Liver (tissue), 9 donors: ENCODE data around the gene MPPED2. TPM values are rescaled to one million over a fixed set of nuclear protein-coding genes. Genes with fewer than 3 reads are reported as not detected.

Experiments used
- DNase-seq: peaks from one replicate; pipeline ENCODE4 v3.0.0-alpha.2; 2017; ENCODE audit warnings: low spot score
- H3K27ac ChIP-seq, 2 donors: one replicate each; pipeline ENCODE4 v1.7.0; 2013; ENCODE audit warnings: inconsistent platforms in 2 of 2, low read length in 2 of 2, control low read depth in 1 of 2, low read depth in 1 of 2, mild to moderate bottlenecking in 1 of 2
- H3K27me3 ChIP-seq, 4 donors: one replicate each; pipeline versions ENCODE4 v1.6.1 to v1.7.0; 2013; ENCODE audit warnings: low read length in 3 of 4, inconsistent platforms in 1 of 4, mild to moderate bottlenecking in 1 of 4, moderate library complexity in 1 of 4; ENCODE audit not compliant: control insufficient read depth in 4 of 4, insufficient read depth in 4 of 4
- H3K36me3 ChIP-seq, 4 donors: one replicate each; pipeline versions ENCODE4 v1.6.1 to v1.7.0; 2013; ENCODE audit warnings: low read length in 3 of 4, mild to moderate bottlenecking in 3 of 4, low read depth in 1 of 4, moderate library complexity in 1 of 4; ENCODE audit not compliant: control insufficient read depth in 4 of 4, insufficient read depth in 3 of 4
- H3K4me1 ChIP-seq, 4 donors: one replicate each; pipeline versions ENCODE4 v1.6.1 to v1.7.0; 2013; ENCODE audit warnings: low read length in 3 of 4, mild to moderate bottlenecking in 3 of 4, moderate library complexity in 1 of 4; ENCODE audit not compliant: control insufficient read depth in 4 of 4, insufficient read depth in 4 of 4
- H3K4me3 ChIP-seq, 3 donors: one replicate each; pipeline versions ENCODE4 v1.6.1 to v1.7.0; 2013; ENCODE audit warnings: low read length in 3 of 3, control low read depth in 1 of 3, low read depth in 1 of 3, mild to moderate bottlenecking in 1 of 3
- H3K9ac ChIP-seq, 2 donors: one replicate each; pipeline ENCODE4 v1.7.0; 2013; ENCODE audit warnings: low read length in 2 of 2, mild to moderate bottlenecking in 2 of 2, moderate library complexity in 2 of 2, control low read depth in 1 of 2, low read depth in 1 of 2
- H3K9me3 ChIP-seq, 4 donors: one replicate each; pipeline versions ENCODE4 v1.6.1 to v1.7.0; 2013; ENCODE audit warnings: low read length in 3 of 4; ENCODE audit not compliant: control insufficient read depth in 4 of 4
- ATF3 ChIP-seq: IDR thresholded peaks from 2 replicates; pipeline ENCODE4 v1.6.1; 2016; ENCODE audit warnings: antibody characterized with exemption
- EGR1 ChIP-seq, 2 donors: IDR thresholded peaks; 2 replicates each; pipeline ENCODE4 v1.6.1; 2016 to 2018; ENCODE audit warnings: antibody characterized with exemption in 2 of 2, low read depth in 2 of 2
- FOXA1 ChIP-seq: IDR thresholded peaks from 2 replicates; pipeline ENCODE4 v1.6.1; 2016; ENCODE audit warnings: antibody characterized with exemption
- FOXA2 ChIP-seq: IDR thresholded peaks from 2 replicates; pipeline ENCODE4 v1.6.1; 2016; ENCODE audit warnings: antibody characterized with exemption
- GABPA ChIP-seq, 2 donors: IDR thresholded peaks in 1 of 2; conservative IDR thresholded peaks in 1 of 2; 2 replicates each; pipeline ENCODE4 v1.6.1; 2016; ENCODE audit warnings: antibody characterized with exemption in 2 of 2, mild to moderate bottlenecking in 1 of 2, moderate library complexity in 1 of 2
- HNF4A ChIP-seq, 2 donors: conservative IDR thresholded peaks; 2 replicates each; pipeline ENCODE4 v1.6.1; 2016; ENCODE audit warnings: antibody characterized with exemption in 2 of 2, mild to moderate bottlenecking in 2 of 2
- HNF4G ChIP-seq: IDR thresholded peaks from 2 replicates; pipeline ENCODE4 v1.6.1; 2016; ENCODE audit warnings: antibody characterized with exemption
- JUND ChIP-seq, 2 donors: IDR thresholded peaks; 2 replicates each; pipeline ENCODE4 v1.6.1; 2016; ENCODE audit warnings: antibody characterized with exemption in 2 of 2
- RAD21 ChIP-seq, 2 donors: IDR thresholded peaks; 2 replicates each; pipeline ENCODE4 v1.6.1; 2016; ENCODE audit warnings: antibody characterized with exemption in 2 of 2, mild to moderate bottlenecking in 2 of 2
- REST ChIP-seq: IDR thresholded peaks from 2 replicates; pipeline ENCODE4 v1.6.1; 2016; ENCODE audit warnings: antibody characterized with exemption, mild to moderate bottlenecking
- RXRA ChIP-seq, 2 donors: IDR thresholded peaks; 2 replicates each; pipeline ENCODE4 v1.6.1; 2017 to 2018; ENCODE audit warnings: antibody characterized with exemption in 2 of 2, mild to moderate bottlenecking in 1 of 2
- SP1 ChIP-seq: IDR thresholded peaks from 2 replicates; pipeline ENCODE4 v1.6.1; 2018; ENCODE audit warnings: antibody characterized with exemption, mild to moderate bottlenecking
- TAF1 ChIP-seq: conservative IDR thresholded peaks from 2 replicates; pipeline ENCODE4 v1.6.1; 2016; ENCODE audit warnings: antibody characterized with exemption, mild to moderate bottlenecking
- WGBS: extraction: QIAGEN DNeasy Blood & Tissue Kit; methylation state at CpG from one replicate; pipeline ENCODE4 v1.1.7; 2013; 5-methylcytosine and 5-hydroxymethylcytosine counted together
- polyA plus RNA-seq, 2 donors: library from polyadenylated mRNA; stranded (reverse) in 1 of 2; unstranded in 1 of 2; fragments of 200-250 nt in 1 of 2; fragments of >200 nt in 1 of 2; fragmentation: Nextera tagmentation in 1 of 2; extraction: Ambion mirVana in 1 of 2; gene quantifications; one replicate each; pipeline versions ENCODE4 v1.2.1 to v1.2.3, GENCODE V29; 2013 to 2015
- total RNA-seq, 2 donors: library from RNA; depleted of rRNA; stranded (reverse); fragments of >200 nt; gene quantifications; one replicate each; pipeline ENCODE4 v1.2.3, GENCODE V29; 2014
- TF ChIP-seq, protein P1 (sequence below): IDR thresholded peaks from 2 replicates; pipeline ENCODE4 v1.6.1; 2016; ENCODE audit warnings: antibody characterized with exemption
- donor health status: healthy.
- donor health status: healthy.
- donor health status: healthy.
- donor health status: healthy.
- donor health status: healthy.

The MPPED2 gene
- total and polyA plus RNA-seq, 4 donors, result 0.22 to 1.6 (median 0.47) TPM

DNA sequence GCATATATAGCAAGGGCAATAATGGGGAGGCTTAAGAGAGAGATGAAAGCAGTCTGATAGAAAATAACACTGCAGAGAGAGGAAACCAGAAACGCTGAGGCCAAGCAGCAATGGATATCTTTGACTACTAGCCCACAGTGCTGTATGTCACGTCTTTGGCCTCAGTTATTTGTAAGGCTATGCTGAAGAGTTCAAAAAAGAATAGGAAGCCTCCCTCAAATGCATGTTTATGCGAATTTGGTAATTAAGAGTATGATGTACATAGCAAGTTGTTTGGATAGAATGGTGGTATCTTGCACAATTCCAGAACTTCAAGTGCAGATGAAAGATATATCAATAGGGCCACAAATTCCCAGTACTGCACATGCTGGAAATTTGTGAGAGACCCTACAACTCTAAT lies 89.2 kb downstream of the MPPED2 start:
- Histone ChIP-seq H3K9ac (no peak overlapping the region), H3K9me3 (no peaks in the 10 kb centered on the region), H3K27ac (no peak overlapping the region), H3K27me3 (no peaks in the 10 kb centered on the region), H3K4me3 (no peak overlapping the region), H3K36me3 (no peaks in the 10 kb centered on the region), H3K4me1 (no peaks in the 10 kb centered on the region)
- no peak for DNase-seq
- 90% methylated on average over 3 of the region's 3 CpGs for WGBS
- TF ChIP-seq SP1 (no peak), REST (no peak), FOXA1 (no peak), RXRA (IDR thresholded peaks at IDR 0.05) (no peak), ATF3 (no peak), GABPA (IDR thresholded peaks at IDR 0.05 in 1 of 2, conservative IDR thresholded peaks at IDR 0.05 in 1 of 2) (no peak), JUND (IDR thresholded peaks at IDR 0.05) (no peak), HNF4A (conservative IDR thresholded peaks at IDR 0.05) (no peak), RAD21 (IDR thresholded peaks at IDR 0.05) (no peak), EGR1 (IDR thresholded peaks at IDR 0.05; ENCODE audit: low read depth in 2 of 2) (no peak), TAF1 (no peak)

DNA sequence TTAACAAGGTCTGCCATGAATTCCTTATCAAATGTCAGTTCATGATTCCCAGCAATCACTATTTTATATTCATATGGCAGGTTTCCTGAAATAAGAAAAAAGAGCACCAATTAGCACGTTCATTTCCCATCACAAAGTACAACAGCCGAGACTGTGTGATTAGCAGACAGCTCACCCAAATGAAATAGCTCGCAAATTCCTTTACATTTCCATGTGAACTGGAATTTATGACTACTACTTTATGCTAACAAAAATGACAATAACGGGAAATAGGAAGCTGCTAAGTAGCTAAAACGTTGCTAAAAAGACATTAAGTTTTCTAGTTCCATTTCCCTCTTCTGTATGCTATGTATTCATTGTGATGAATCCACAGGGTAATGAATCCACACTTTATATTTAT lies 90.7 kb downstream of the MPPED2 start:
- H3K4me3 ChIP-seq, result no peak overlapping the region
- 66% methylated on average over 5 of the region's 5 CpGs for WGBS

More for the DNA sequence above, 90.7 kb downstream of the MPPED2 start:
- Histone ChIP-seq H3K27ac (no peak overlapping the region), H3K36me3 (no peaks in the 10 kb centered on the region), H3K27me3 (no peaks in the 10 kb centered on the region), H3K9ac (no peak overlapping the region), H3K4me1 (no peaks in the 10 kb centered on the region), H3K9me3 (no peaks in the 10 kb centered on the region)
- DNase-seq, result no peak
- TF ChIP-seq SP1 (no peak), REST (no peak), RXRA (IDR thresholded peaks at IDR 0.05) (no peak), HNF4G (no peak), FOXA1 (no peak), TAF1 (no peak), FOXA2 (no peak)
- TF ChIP-seq, protein P1, sequence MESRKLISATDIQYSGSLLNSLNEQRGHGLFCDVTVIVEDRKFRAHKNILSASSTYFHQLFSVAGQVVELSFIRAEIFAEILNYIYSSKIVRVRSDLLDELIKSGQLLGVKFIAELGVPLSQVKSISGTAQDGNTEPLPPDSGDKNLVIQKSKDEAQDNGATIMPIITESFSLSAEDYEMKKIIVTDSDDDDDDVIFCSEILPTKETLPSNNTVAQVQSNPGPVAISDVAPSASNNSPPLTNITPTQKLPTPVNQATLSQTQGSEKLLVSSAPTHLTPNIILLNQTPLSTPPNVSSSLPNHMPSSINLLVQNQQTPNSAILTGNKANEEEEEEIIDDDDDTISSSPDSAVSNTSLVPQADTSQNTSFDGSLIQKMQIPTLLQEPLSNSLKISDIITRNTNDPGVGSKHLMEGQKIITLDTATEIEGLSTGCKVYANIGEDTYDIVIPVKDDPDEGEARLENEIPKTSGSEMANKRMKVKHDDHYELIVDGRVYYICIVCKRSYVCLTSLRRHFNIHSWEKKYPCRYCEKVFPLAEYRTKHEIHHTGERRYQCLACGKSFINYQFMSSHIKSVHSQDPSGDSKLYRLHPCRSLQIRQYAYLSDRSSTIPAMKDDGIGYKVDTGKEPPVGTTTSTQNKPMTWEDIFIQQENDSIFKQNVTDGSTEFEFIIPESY, result no peak
